COLO668 (cell line): ENCODE measurements around the gene CHCHD6.

Experiments
- DNase-seq: peaks from one replicate; lab custom pipeline; 2025; ENCODE audit not compliant: unreplicated experiment; lab: John Stamatoyannopoulos, UW

CHCHD6 gene

GRCh38 chr3:126742057-126742456, 38.0 kb downstream of the CHCHD6 start:
- no peak for DNase-seq

- no peak for DNase-seq
These were observed 39.3 kb downstream of the CHCHD6 start for GRCh38 chr3:126743350-126743749.

DNA sequence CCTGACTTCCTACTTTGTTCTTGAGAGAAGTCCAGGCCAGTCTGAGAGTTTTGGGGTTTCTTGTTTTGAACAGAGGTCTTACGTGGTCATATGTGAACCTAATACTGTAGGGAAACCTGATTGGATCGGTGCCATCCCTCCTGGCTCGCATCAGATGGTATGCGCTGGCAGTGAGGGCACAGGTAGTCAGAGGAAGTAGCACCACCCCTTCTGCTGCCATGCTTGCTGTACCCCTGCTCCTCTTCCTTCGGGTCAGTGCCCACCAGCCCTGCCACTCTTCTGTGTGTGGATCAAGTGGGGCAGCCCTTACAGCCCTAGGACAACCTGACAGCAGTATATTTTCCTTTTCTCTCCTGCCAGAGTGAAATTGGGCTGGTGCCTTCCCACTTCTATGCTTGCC, 39.7 kb downstream of the CHCHD6 start:
- DNase-seq: no peak

- DNase-seq: no peak
These were observed 41.8 kb downstream of the CHCHD6 start for GRCh38 chr3:126745760-126746394.

- DNase-seq: peak; percentile 1
These were observed 42.5 kb downstream of the CHCHD6 start for GRCh38 chr3:126746395-126747177.

DNA sequence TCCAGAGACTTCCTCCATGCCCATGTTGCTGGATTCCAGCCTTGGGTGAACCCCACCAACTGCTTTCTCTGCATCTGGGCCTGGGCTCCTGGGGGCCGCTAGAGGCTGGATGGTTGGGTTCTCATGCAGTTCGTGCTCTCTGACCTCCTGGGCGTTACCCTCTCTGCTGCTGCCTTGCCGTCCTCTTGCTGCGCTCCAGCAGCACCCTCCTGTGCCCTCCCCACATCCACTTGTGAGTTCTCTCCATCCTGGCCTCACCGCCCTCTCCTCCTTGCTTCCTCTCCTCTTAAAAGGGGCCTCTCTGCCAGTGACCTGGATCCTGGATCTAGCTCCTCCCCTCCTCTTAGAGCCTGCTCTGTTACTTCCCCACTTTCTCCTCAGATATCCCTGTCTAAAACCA, 43.7 kb downstream of the CHCHD6 start:
- DNase-seq: no peak

DNA sequence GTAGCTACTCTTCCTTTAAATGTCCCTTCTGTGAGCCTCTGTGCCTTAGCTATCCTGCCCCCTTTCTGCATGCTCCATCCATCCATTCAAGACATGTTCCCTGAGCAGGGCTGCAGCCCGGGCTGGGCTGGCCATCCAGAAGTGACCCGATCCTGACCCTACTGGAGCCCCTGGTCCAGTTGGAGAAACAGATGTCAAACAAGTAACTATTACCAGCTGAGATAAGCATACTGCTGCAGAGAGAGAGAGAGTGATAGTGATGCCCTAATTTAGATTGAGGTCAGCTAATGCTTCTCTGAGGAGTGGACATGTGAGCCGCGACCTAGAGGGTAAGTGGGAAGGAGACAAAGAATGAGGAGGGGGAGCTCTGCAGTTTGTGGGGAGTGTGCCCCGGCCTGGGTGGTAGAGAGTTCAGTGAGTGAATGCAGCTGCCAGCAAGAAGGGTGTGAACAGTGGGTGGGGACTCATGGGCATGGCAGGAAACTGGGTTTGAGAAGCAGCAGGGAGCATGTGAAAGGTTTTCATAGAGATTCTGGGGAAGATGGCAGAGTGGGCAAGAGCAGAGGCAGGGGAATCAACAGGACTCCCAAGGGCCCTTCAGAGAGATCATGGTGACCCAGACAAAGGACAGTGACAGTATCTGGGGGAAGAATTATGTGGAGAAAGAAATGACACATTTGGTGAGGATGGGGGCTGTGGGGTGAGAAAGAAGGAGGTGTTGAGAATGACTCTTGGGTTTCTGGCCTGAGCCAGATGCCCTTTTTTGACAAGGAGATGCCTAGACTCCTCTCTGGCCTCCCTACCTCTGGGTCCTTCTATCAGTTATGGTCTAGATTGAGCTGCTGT, 44.9 kb downstream of the CHCHD6 start:
- DNase-seq: no peak

GRCh38 chr3:126749547-126749875, 45.5 kb downstream of the CHCHD6 start:
- DNase-seq: no peak

- no peak for DNase-seq
These were observed 46.1 kb downstream of the CHCHD6 start for GRCh38 chr3:126749931-126750755.

GRCh38 chr3:126750756-126751121, 46.7 kb downstream of the CHCHD6 start:
- DNase-seq: no peak

DNA sequence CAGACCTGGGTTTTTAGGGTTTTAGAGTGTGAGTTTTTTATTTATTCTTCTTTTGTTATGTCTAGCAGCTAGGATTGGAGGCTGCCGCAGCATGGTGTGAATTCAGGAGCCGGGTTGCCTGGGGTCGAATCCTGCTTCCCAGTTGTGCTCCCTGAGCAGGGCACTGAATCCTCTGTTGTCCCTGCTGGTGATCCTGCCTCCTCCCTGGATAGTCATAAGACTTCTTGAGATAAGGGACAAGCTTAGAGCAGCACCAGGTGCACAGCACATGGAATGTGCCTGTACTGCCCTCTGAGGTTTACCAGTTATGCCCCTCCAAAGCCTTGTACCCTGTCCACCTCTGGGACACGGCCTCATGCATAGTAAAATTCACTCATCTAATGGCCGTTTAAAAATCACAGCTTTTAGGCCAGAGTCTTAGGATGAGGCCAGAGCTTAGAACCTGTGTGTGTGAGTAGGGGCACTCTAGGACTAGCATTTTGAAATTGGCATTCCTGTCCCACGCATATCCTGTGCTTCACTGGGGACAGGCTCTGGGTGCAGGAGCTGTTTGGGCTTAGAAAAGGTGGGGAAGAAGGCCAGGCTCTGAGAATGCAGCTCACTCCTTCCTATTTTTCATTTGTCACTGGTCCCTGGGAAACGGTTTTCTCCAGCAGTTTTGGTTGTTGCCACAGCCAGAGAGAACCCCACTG, 47.7 kb downstream of the CHCHD6 start:
- DNase-seq: no peak

DNA sequence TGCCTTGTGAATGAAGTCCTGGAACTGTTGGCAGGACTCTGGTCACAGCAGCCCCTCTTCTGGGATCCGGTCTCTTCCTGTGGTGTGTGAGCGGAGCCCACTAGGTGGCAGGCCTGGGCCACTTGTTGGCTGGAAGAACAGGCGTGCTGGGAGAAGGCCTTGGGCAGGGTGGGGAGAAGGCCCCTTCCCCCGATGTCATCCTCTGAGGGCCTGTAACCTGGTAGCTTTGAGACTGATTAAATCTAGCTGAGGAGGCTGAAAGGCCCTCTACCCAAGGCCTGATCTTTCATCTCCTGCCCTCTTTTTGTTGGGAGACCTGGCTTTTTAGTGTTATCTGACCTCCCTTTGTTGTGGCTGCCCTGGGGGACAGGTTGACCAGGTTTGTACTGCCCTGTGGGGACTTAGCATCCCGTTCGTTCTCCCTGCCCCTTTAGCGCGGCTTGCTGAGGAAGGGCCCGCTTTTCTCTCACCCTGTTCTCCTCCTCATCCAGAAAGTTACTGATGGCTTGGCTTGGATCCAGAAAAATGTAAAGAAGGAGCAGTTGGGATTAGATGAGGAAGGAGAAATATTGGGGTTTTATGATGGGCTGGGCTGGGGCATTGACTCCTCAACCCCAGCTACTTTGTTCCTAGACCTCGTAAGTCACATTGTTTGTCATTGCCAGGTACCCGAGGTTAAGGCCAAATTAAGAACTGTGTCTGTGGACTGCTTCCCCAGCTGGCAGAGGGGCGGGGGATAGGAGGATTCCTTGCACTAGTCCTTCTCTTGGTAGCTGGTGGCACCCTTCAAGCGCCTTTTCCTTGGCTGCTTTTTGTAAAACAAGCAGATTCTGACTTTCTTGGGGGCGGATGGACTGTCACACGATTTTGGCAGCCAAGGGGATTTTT, 48.5 kb downstream of the CHCHD6 start:
- peak; percentile 53 for DNase-seq

GRCh38 chr3:126753191-126754160, 49.4 kb downstream of the CHCHD6 start:
- no peak for DNase-seq

GRCh38 chr3:126755866-126756265, 51.8 kb downstream of the CHCHD6 start:
- DNase-seq: no peak

DNA sequence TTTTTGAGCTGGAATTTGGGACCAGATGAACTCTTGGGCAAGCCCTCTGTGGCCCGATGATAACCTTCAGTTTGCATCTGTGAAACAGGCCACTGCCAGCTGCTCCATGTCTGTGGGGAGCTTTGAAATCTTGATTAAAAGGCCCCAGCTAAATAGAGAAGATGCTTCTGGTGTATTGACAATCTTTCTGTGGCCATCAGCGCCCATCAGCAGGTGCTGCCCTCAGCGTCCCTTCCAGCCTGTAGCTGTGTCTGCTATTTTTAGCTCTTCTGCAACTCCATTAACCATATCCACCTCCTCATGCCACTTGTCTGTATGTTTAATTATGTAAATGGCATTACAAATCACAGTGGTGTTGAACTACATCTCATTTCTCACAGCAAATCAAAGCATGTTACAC, 54.0 kb downstream of the CHCHD6 start:
- no peak for DNase-seq

DNA sequence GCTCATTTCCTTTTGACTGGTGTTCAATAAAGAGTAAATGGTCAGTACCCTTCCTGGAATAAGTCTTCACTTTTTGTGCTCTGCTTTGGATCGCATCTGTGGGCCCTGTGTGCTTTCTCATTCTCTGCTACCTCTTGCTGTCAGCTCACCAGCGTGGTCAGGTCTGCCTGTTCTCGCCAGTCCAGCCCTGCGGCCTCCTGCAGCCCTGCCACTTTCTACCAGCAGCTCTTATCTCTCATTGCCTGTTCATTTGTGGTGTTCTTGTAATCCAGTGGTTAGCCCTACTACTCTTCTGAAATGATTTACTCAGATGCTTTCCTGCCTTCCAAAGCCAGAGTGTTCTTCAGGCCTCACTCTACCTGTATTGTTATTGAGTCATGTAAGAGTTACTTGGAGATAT, 54.8 kb downstream of the CHCHD6 start:
- no peak for DNase-seq

- no peak for DNase-seq
These were observed 56.5 kb downstream of the CHCHD6 start for GRCh38 chr3:126760541-126760940.

GRCh38 chr3:126763035-126763434, 59.0 kb downstream of the CHCHD6 start:
- no peak for DNase-seq
